ENCODE results near the gene CP. TPM values are rescaled to one million over a fixed set of nuclear protein-coding genes. Genes with fewer than 3 reads are reported as not detected.

CP gene
- total RNA-seq, 1 donor from 2014 or later: 48.9 TPM

GRCh38 chr3:149216193-149216869 lies 5.3 kb downstream of the CP start:
- H3K36me3 ChIP-seq: no peaks in the 10 kb centered on the region
- DNase-seq (peak; percentile 38), ATAC-seq (peak; percentile 43 to 48)
- no peak overlapping the region for H3K27ac ChIP-seq
- no peaks in the 10 kb centered on the region for H3K27me3 ChIP-seq (ENCODE audit: low read depth)
- H3K4me1 ChIP-seq: peaks cover 21% of the 10 kb centered on the region
- H3K9me3 ChIP-seq: no peaks in the 10 kb centered on the region
- TF ChIP-seq CTCF (IDR thresholded peaks at IDR 0.05): no peak
- H3K4me3 ChIP-seq: no peak overlapping the region
- intact Hi-C loops (cut with DNase I): no loop called here

- Histone ChIP-seq H3K4me3 (no peak overlapping the region), H3K27me3 (ENCODE audit: low read depth) (no peaks in the 10 kb centered on the region), H3K36me3 (no peaks in the 10 kb centered on the region), H3K4me1 (peaks cover 21% of the 10 kb centered on the region), H3K9me3 (no peaks in the 10 kb centered on the region), H3K27ac (no peak overlapping the region)
- intact Hi-C loops (cut with DNase I): no loop called here
- DNase-seq (no peak), ATAC-seq (peak in 1 of 2 donors; percentile 37)
- TF ChIP-seq CTCF (IDR thresholded peaks at IDR 0.05): no peak
Measured at GRCh38 chr3:149215515-149215914, 6.1 kb downstream of the CP start.

- Histone ChIP-seq H3K9me3 (no peaks in the 10 kb centered on the region), H3K4me3 (no peak overlapping the region), H3K27ac (no peak overlapping the region), H3K36me3 (no peaks in the 10 kb centered on the region), H3K4me1 (peaks cover 21% of the 10 kb centered on the region), H3K27me3 (ENCODE audit: low read depth) (no peaks in the 10 kb centered on the region)
- no peak for TF ChIP-seq CTCF (IDR thresholded peaks at IDR 0.05)
- intact Hi-C loops (cut with DNase I): no loop called here
- ATAC-seq (no peak), DNase-seq (no peak)
Measured at GRCh38 chr3:149214702-149215101, 6.9 kb downstream of the CP start.

GRCh38 chr3:149212386-149212785 lies 9.2 kb downstream of the CP start:
- no peak overlapping the region for H3K27ac ChIP-seq
- no peak for TF ChIP-seq CTCF (IDR thresholded peaks at IDR 0.05)
- H3K36me3 ChIP-seq: no peaks in the 10 kb centered on the region
- no peak overlapping the region for H3K4me3 ChIP-seq
- H3K4me1 ChIP-seq: peaks cover 21% of the 10 kb centered on the region
- intact Hi-C loops (cut with DNase I): no loop called here
- H3K27me3 ChIP-seq (ENCODE audit: low read depth): no peaks in the 10 kb centered on the region
- no peak for DNase-seq
- no peaks in the 10 kb centered on the region for H3K9me3 ChIP-seq
- ATAC-seq: no peak

GRCh38 chr3:149209431-149209830 lies 12.2 kb downstream of the CP start:
- H3K4me3 ChIP-seq: no peak overlapping the region
- intact Hi-C loops (cut with DNase I): no loop called here

More at GRCh38 chr3:149209431-149209830, 12.2 kb downstream of the CP start:
- no peak for TF ChIP-seq CTCF (IDR thresholded peaks at IDR 0.05)
- ATAC-seq: no peak
- DNase-seq: no peak
- Histone ChIP-seq H3K4me1 (no peaks in the 10 kb centered on the region), H3K27me3 (ENCODE audit: low read depth) (no peaks in the 10 kb centered on the region), H3K9me3 (no peaks in the 10 kb centered on the region), H3K27ac (no peak overlapping the region), H3K36me3 (no peaks in the 10 kb centered on the region)

Measured in lower lobe of right lung (tissue), 2 donors.